Measurements from ENCODE around the gene POLR2M. TPM values are rescaled to one million over a fixed set of nuclear protein-coding genes. Genes with fewer than 3 reads are reported as not detected.

The POLR2M gene
- total RNA-seq, 1 donor = 71.7 TPM

GRCh38 chr15:57752436-57752835, 45.9 kb downstream of the POLR2M start:
- H3K4me3 ChIP-seq (ENCODE audit: low read depth, low read length) = no peak overlapping the region
- peak; percentile 43 for TF ChIP-seq CTCF (IDR thresholded peaks at IDR 0.05; ENCODE audit: insufficient read depth, low read depth, low read length)
- peak; percentile 27 for DNase-seq (ENCODE audit: low read depth)

- TF ChIP-seq CTCF (IDR thresholded peaks at IDR 0.05; ENCODE audit: insufficient read depth, low read depth, low read length) = no peak
- no peak overlapping the region for H3K4me3 ChIP-seq (ENCODE audit: low read depth, low read length)
- no peak for DNase-seq (ENCODE audit: low read depth)
Observed at GRCh38 chr15:57752840-57753239, 46.3 kb downstream of the POLR2M start.

GRCh38 chr15:57756466-57756865, 50.0 kb downstream of the POLR2M start:
- DNase-seq (ENCODE audit: low read depth) = no peak
- H3K4me3 ChIP-seq (ENCODE audit: low read depth, low read length) = no peak overlapping the region
- TF ChIP-seq CTCF (IDR thresholded peaks at IDR 0.05; ENCODE audit: insufficient read depth, low read depth, low read length) = no peak

- no peak for DNase-seq (ENCODE audit: low read depth)
- no peak for TF ChIP-seq CTCF (IDR thresholded peaks at IDR 0.05; ENCODE audit: insufficient read depth, low read depth, low read length)
- no peak overlapping the region for H3K4me3 ChIP-seq (ENCODE audit: low read depth, low read length)
Observed at GRCh38 chr15:57758560-57758959, 52.0 kb downstream of the POLR2M start.

- DNase-seq (ENCODE audit: low read depth) = no peak
Observed at GRCh38 chr15:57761562-57761961, 55.0 kb downstream of the POLR2M start.

GRCh38 chr15:57762302-57762701, 55.8 kb downstream of the POLR2M start:
- no peak overlapping the region for H3K4me3 ChIP-seq (ENCODE audit: low read depth, low read length)
- peak; percentile 15 for TF ChIP-seq CTCF (IDR thresholded peaks at IDR 0.05; ENCODE audit: insufficient read depth, low read depth, low read length)
- no peak for DNase-seq (ENCODE audit: low read depth)

More at GRCh38 chr15:57761562-57761961, 55.0 kb downstream of the POLR2M start:
- H3K4me3 ChIP-seq (ENCODE audit: low read depth, low read length) = no peak overlapping the region
- TF ChIP-seq CTCF (IDR thresholded peaks at IDR 0.05; ENCODE audit: insufficient read depth, low read depth, low read length) = no peak
